Renal pelvis (tissue), 4 donors: ENCODE data around the gene FNDC1. TPM values are rescaled to one million over a fixed set of nuclear protein-coding genes. Genes with fewer than 3 reads are reported as not detected.

Experiments
- DNase-seq: peaks from one replicate; pipeline ENCODE4 v3.0.0-alpha.2; 2013
- polyA plus RNA-seq, 3 donors: library from polyadenylated mRNA; unstranded; fragments of 120-200 nt; gene quantifications; one replicate each; pipeline ENCODE4 v1.2.1, GENCODE V29; 2013; ENCODE audit not compliant: insufficient read length in 3 of 3

FNDC1 gene
- polyA plus RNA-seq, 3 donors = 4.2 to 9.7 (median 9.4) TPM

GRCh38 chr6:159156089-159156488 is 13.1 kb upstream of the FNDC1 start:
- no peak for DNase-seq

DNA sequence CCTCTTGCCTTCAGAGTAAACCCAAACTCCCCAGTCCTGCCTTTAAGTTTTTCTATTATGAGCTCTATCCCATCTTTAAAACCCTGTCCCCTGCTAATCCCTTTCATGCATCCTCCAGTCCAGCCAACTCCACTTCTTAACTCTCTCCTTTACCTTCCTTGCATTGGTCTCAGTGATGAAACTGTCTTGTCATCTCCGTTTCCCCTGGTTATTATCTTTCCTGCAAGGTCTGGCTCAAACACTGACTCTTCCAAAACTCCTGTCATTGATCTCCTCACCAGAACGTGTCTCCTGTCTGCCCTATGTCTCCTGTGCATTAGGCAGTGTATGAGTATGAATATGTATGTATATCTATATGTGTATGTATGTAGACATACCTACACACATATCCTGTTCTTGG is 11.8 kb upstream of the FNDC1 start:
- no peak for DNase-seq

DNA sequence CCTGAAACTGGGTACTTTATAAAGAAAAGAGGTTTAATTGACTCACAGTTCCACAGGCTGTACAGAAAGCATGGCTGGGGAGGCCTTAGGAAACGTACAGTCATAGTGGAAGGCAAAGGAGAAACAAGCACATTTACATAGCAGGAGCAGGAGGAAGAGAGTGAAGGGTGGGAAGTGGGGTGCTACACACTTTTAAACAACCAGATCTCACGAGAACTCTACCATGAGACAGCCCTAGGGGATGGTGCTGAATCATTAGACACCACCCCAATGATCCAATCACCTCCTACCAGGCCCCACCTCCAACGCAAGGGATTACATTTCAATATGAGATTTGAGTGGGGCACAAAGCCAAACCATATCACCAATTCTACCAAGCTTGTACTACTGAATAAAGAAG is 7.4 kb upstream of the FNDC1 start:
- no peak for DNase-seq

- DNase-seq = no peak
Observed at GRCh38 chr6:159163901-159164370, 5.3 kb upstream of the FNDC1 start.

DNA sequence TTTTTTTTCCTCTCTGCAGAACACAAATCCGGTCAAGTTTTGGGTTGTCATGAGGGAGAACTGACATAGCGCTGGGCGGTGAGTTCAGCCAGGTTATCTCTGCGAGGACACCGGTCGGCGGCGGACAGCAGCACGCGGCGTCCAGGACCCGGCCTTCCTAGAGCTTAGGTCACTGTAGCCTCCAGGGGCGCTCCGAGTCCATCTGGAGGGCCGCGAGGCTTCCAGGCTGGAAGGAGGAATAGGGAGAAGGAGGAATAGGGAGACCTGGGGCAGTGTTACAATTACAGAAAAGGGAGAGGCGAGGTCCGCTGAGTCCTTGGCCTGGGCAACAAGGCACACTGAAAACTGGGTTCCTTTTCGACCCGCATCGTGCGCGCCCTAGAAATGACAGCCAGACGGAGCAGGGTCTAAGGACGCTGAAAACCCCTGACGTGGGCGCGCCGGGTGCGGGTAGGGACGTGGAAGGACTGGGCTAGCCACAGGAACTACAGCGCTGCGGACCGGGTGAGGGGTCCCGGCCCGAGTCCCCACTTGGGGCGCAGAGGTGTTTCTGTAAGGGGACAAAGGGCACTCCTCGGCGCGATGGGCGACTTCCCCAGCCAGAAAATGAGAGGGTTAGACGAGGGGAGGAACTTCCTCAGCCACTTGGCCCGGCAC is 536 bp upstream of the FNDC1 start:
- DNase-seq = peak; percentile 61

DNA sequence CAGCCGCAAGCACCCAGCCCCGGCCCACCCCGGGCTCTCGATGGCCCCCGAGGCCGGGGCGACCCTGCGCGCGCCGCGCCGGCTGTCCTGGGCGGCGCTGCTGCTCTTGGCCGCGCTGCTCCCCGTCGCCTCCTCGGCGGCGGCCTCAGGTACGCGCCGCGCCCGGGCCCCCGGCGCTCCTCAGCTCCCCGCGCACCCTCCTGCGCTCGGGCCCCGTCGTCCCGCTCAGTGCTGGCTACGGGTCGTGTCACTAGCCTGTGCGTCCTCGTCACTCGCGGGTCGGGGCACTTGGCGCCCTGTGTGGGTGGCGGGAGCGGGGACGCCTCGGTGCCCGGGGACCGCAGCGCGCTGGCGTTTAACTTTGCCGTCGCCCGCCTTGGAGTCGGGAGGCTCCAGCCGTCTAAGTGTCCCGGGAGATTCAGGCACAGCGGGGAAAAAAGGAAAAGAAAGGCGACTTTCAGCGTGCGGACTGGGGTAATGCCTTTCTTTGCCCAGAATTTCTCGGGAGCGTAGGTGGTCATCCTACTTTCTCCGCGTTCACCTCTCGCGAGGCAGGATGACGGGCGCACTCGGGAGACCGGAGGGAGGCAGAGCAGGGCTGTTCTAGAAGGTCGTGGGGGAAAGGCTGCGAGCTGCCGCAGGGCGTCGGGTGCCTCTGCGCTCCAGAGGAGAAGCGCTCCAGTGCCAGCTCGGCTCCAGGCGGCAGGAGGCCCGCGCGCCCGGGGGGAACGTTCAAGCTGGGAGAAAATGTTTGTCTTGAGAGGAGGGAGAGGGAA is 545 bp downstream of the FNDC1 start:
- peak; percentile 52 for DNase-seq

- DNase-seq = no peak
Observed at GRCh38 chr6:159170333-159170672, 1.1 kb downstream of the FNDC1 start.

- no peak for DNase-seq
Observed at GRCh38 chr6:159170999-159171712, 2.0 kb downstream of the FNDC1 start.

- no peak for DNase-seq
Observed at GRCh38 chr6:159172091-159172491, 2.9 kb downstream of the FNDC1 start.

DNA sequence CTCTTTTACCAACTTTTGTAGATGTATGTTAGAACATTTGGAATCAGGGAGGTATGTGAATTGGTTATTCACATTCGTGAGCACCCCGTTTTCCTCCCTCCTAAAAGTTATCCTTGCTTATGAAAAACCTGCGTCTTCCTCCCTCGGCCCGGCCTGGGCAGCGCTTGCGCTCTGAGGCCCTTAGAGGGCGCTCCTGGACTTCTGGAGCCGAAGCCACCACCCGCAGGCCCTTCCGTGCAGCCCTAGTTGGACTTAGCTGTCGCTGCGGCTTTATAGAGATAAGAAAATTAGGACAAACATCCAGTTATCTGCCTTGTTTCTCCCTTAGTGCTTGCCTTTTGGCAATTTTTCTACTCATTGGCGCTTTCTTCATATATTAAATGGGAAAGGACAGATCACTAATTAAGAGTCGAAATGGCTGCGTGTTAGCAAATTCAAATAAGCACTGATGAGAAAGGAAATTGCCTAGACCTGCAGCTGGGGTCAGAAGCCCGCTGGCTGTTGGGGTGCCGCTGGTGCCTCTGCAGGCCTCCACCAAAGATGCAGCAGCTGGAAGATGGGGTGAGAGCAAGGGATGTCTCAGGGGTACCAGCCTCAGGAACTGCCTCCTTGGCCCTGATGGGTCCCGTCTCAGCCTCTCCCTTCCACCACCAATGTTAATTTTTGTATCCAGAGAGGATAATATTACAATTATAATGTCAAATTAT is 5.2 kb downstream of the FNDC1 start:
- peak; percentile 66 for DNase-seq

DNA sequence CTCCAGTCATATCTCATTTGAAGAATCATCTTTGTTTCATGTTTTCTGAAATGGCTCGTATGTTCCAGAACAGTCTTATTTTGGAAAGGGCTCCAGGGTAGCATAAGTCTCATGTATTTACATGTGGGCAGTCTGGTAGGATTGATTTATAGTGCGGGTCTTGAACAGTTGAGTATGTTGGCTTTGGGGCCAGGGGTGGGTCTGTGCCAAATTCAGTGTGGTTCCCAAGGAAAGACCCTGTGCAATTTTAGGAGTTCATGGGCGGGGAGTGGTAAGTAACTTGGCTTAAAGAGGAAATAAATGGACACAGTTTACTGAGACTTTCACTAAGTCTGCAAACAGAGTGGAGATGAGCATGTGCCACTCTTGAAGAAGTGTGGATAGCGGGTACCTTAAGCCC is 7.7 kb downstream of the FNDC1 start:
- no peak for DNase-seq

GRCh38 chr6:159178847-159179246 is 9.6 kb downstream of the FNDC1 start:
- DNase-seq = no peak

- no peak for DNase-seq
Observed at GRCh38 chr6:159180001-159180400, 10.8 kb downstream of the FNDC1 start.

DNA sequence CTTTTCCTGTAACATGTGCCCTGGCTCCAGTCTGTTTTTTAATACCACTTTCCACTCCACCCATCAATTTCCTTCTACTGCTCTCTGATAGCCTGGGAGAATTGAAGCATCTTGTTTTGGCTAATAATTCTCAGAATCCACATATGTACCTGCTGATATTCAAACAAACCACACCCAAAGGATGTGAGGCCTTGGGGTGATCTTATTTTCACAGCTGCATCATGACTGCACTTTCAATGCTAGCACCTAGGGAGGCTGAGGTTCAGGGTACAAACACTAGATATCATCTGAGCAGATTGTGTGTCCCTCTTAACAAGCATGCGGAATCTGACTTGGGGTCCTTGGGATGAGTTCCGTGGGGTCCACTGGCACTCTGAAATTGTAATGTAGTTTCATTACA is 12.7 kb downstream of the FNDC1 start:
- no peak for DNase-seq

- no peak for DNase-seq
Observed at GRCh38 chr6:159184559-159184958, 15.4 kb downstream of the FNDC1 start.

GRCh38 chr6:159190460-159190859 is 21.3 kb downstream of the FNDC1 start:
- no peak for DNase-seq

DNA sequence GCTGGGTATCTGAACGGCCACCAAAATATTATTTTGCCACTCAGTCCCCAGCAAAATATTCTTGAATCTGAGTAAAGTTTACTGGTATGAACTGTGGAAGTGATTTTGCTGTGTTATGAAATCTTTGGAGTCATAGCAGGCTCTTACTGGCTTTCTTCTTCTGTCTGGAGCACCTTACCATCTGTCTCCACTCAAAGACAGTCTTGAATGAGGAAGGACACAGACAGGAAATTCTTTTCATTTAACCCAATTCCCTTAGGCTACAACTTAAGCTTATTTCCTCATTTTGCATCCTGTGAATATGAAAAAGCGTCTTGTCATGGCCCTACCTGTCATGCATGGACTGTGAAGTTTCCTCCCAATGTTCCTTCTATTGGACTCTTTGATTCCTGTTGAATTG is 24.7 kb downstream of the FNDC1 start:
- DNase-seq = no peak

- no peak for DNase-seq
Observed at GRCh38 chr6:159194421-159194820, 25.2 kb downstream of the FNDC1 start.

DNA sequence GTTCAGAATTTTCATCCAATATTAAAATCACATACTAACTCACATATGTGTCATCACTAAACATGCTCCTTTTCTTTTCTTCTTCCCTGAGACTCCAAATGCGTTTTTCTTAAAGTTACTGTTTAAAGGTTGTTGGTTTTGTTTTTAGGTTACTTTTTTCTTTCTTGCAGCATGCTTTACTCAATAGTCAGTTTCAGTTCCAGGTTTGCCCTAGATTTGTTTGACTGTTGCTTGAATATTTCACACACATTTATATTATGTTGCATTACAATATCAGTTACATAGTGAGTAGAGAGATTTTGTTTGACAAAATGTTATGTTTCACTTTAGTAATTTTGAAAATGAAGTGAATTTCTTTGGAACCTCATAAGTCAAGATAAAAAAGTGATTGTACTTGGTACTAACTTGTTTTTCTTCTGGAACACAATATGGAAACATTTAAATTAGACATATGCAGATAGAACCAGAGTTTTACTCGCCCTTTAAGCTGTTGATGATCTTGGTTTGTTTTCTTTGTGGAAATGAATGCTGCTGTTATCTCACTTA is 27.3 kb downstream of the FNDC1 start:
- DNase-seq = no peak

- no peak for DNase-seq
Observed at GRCh38 chr6:159197251-159197650, 28.1 kb downstream of the FNDC1 start.

GRCh38 chr6:159201336-159201735 is 32.1 kb downstream of the FNDC1 start:
- DNase-seq = no peak
